Medulla oblongata (tissue), 1 donor: ENCODE data around the gene NCDN.

Experiments
- DNase-seq: peaks from one replicate; pipeline ENCODE4 v3.0.0-alpha.2; 2015; ENCODE audit errors: extremely low spot score

NCDN gene

GRCh38 chr1:35557611-35558373 lies at the start of gene NCDN:
TSS of gene NCDN (plus strand) at chr1:35557799. CDS start at chr1:35558191, 392 bp downstream.
- DNase-seq: peak; percentile 96

GRCh38 chr1:35507947-35508346 lies 49.7 kb upstream of the NCDN start:
- no peak for DNase-seq

- no peak for DNase-seq
These were observed 48.0 kb upstream of the NCDN start for GRCh38 chr1:35509558-35509957.

- DNase-seq: no peak
These were observed 46.3 kb upstream of the NCDN start for GRCh38 chr1:35511305-35511704.

GRCh38 chr1:35518183-35518582 lies 39.4 kb upstream of the NCDN start:
- no peak for DNase-seq

GRCh38 chr1:35519432-35519831 lies 38.2 kb upstream of the NCDN start:
- no peak for DNase-seq

- no peak for DNase-seq
These were observed 33.5 kb upstream of the NCDN start for GRCh38 chr1:35524106-35524505.

- DNase-seq: no peak
These were observed 27.4 kb upstream of the NCDN start for GRCh38 chr1:35530168-35530567.

- DNase-seq: no peak
These were observed 26.7 kb upstream of the NCDN start for GRCh38 chr1:35530946-35531345.

GRCh38 chr1:35531368-35531767 lies 26.2 kb upstream of the NCDN start:
- DNase-seq: no peak

GRCh38 chr1:35532497-35533223 lies 24.9 kb upstream of the NCDN start:
- no peak for DNase-seq

- no peak for DNase-seq
These were observed 24.0 kb upstream of the NCDN start for GRCh38 chr1:35533586-35533985.

GRCh38 chr1:35535243-35535642 lies 22.4 kb upstream of the NCDN start:
- DNase-seq: no peak

- no peak for DNase-seq
These were observed 20.9 kb upstream of the NCDN start for GRCh38 chr1:35536556-35537162.

- no peak for DNase-seq
These were observed 19.8 kb upstream of the NCDN start for GRCh38 chr1:35537806-35538205.

GRCh38 chr1:35539073-35539823 lies 18.4 kb upstream of the NCDN start:
- DNase-seq: no peak

- peak; percentile 66 for DNase-seq
These were observed 17.8 kb upstream of the NCDN start for GRCh38 chr1:35539824-35540261.

- DNase-seq: peak; percentile 89
These were observed 12.6 kb upstream of the NCDN start for GRCh38 chr1:35544976-35545375.

- DNase-seq: no peak
These were observed 11.0 kb upstream of the NCDN start for GRCh38 chr1:35546614-35547013.

GRCh38 chr1:35553851-35554250 lies 3.7 kb upstream of the NCDN start:
- DNase-seq: no peak

- DNase-seq: no peak
These were observed 3.1 kb upstream of the NCDN start for GRCh38 chr1:35554266-35555211.
